Suprapubic skin (tissue), 4 donors: ENCODE data around the gene LRRC28. TPM values are rescaled to one million over a fixed set of nuclear protein-coding genes. Genes with fewer than 3 reads are reported as not detected.

Experiments used
- DNase-seq, 2 donors: peaks; one replicate each; pipeline ENCODE4 v3.0.0-alpha.2; 2019; ENCODE audit warnings: low spot score in 2 of 2
- H3K27ac ChIP-seq: fragments of 200-600 bp; sonication (generic); one replicate; pipeline ENCODE4 v1.5.1; 2019
- H3K27me3 ChIP-seq: fragments of 200-600 bp; sonication (generic); one replicate; pipeline ENCODE4 v1.5.1; 2019
- H3K36me3 ChIP-seq: fragments of 200-600 bp; sonication (generic); one replicate; pipeline ENCODE4 v1.5.1; 2019
- H3K4me1 ChIP-seq: fragments of 200-600 bp; sonication (generic); one replicate; pipeline ENCODE4 v1.5.1; 2019
- H3K4me3 ChIP-seq: fragments of 200-600 bp; sonication (generic); one replicate; pipeline ENCODE4 v1.5.1; 2019; ENCODE audit warnings: mild to moderate bottlenecking
- H3K9me3 ChIP-seq: fragments of 200-600 bp; sonication (generic); one replicate; pipeline ENCODE4 v1.5.1; 2019
- EP300 ChIP-seq: sonication (generic); formaldehyde crosslinking; IDR thresholded peaks from one replicate; pipeline ENCODE4 v1.6.1; 2017; ENCODE audit warnings: antibody characterized with exemption
- POLR2A ChIP-seq, 2 donors: fragments of 450-650 bp; IDR thresholded peaks; one replicate each; pipeline ENCODE4 v1.6.1; 2017; ENCODE audit warnings: antibody characterized with exemption in 2 of 2, mild to moderate bottlenecking in 2 of 2, moderate library complexity in 2 of 2
- POLR2AphosphoS5 ChIP-seq, 3 donors: sonication (generic); formaldehyde crosslinking; IDR thresholded peaks; one replicate each; pipeline ENCODE4 v1.6.1; 2017; ENCODE audit warnings: antibody characterized with exemption in 3 of 3
- WGBS: methylation state at CpG from one replicate; pipeline ENCODE4 v1.1.5; 2018; 5-methylcytosine and 5-hydroxymethylcytosine counted together
- total RNA-seq, 4 donors: library from RNA; depleted of rRNA; stranded (reverse); fragments of >200 nt; gene quantifications; one replicate each; pipeline ENCODE4 v1.1.0, GENCODE V29; 2016
- TF ChIP-seq, protein P1 (sequence below), 2 donors: fragments of 200-600 bp in 1 of 2; fragments of 450-650 bp in 1 of 2; sonication (generic) in 1 of 2; IDR thresholded peaks; one replicate each; pipeline ENCODE4 v1.5.1; 2016 to 2019; ENCODE audit warnings: antibody characterized with exemption in 2 of 2, mild to moderate bottlenecking in 1 of 2, moderate library complexity in 1 of 2

Gene LRRC28
- total RNA-seq, 4 donors from 2014 or later = 26.4 to 80.5 (median 36.5) TPM

DNA sequence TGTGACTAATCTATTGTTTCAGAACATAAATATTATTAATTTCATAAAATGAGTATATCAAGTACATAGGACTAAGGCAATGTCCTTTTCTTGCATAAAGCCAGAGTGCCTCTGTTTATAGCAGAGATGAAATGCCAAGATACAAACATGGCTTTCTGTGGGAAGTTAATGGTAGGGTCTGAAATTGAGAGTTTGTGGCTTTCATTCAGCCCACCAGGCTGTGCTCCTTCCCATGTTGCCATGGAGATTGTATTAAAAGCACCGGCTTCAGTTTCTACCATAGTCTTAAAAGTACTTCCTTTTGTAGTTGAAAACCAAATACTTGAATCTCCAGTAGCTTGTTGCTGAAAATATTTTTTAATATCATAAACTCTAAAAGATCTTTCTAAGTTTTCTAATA, 114.0 kb downstream of the LRRC28 start:
- 79% methylated on average over 1 of the region's 1 CpG for WGBS
- no peak for DNase-seq

DNA sequence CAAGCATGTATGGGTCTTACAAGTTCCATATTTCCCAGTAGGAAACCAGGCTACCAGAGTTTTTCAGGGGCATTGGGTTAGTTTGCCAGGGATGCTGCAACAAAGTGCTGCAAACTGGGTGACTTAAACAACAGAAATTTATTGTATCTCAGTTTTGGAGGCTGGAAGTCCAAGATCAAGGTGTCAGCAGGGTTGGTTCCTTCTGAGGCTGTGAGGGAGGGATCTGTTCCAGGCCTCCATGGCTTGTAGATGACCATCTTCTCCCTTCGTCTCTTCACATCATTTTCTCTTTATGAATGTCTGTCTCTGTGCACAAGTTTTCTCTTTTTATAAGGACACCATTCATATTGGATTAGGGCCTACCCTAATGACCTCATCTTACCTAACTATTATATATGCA, 114.7 kb downstream of the LRRC28 start:
- TF ChIP-seq, protein P1, sequence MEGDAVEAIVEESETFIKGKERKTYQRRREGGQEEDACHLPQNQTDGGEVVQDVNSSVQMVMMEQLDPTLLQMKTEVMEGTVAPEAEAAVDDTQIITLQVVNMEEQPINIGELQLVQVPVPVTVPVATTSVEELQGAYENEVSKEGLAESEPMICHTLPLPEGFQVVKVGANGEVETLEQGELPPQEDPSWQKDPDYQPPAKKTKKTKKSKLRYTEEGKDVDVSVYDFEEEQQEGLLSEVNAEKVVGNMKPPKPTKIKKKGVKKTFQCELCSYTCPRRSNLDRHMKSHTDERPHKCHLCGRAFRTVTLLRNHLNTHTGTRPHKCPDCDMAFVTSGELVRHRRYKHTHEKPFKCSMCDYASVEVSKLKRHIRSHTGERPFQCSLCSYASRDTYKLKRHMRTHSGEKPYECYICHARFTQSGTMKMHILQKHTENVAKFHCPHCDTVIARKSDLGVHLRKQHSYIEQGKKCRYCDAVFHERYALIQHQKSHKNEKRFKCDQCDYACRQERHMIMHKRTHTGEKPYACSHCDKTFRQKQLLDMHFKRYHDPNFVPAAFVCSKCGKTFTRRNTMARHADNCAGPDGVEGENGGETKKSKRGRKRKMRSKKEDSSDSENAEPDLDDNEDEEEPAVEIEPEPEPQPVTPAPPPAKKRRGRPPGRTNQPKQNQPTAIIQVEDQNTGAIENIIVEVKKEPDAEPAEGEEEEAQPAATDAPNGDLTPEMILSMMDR (IDR thresholded peaks at IDR 0.05) = no peak
- no peak for TF ChIP-seq POLR2AphosphoS5 (IDR thresholded peaks at IDR 0.05)
- no peak for TF ChIP-seq POLR2A (IDR thresholded peaks at IDR 0.05)
- no peak for TF ChIP-seq EP300
- 95% methylated on average over 1 of the region's 1 CpG for WGBS
- H3K27ac ChIP-seq = no peak overlapping the region
- H3K27me3 ChIP-seq = no peaks in the 10 kb centered on the region
- H3K9me3 ChIP-seq = no peaks in the 10 kb centered on the region
- no peak overlapping the region for H3K4me3 ChIP-seq
- no peak for DNase-seq
- H3K4me1 ChIP-seq = no peaks in the 10 kb centered on the region
- H3K36me3 ChIP-seq = peaks cover 23% of the 10 kb centered on the region

More for the DNA sequence above, 114.0 kb downstream of the LRRC28 start:
- peaks cover 23% of the 10 kb centered on the region for H3K36me3 ChIP-seq
- TF ChIP-seq POLR2A (IDR thresholded peaks at IDR 0.05) (no peak), POLR2AphosphoS5 (IDR thresholded peaks at IDR 0.05) (no peak), EP300 (no peak)
- TF ChIP-seq, protein P1 (IDR thresholded peaks at IDR 0.05) = no peak
- H3K4me3 ChIP-seq = no peak overlapping the region
- H3K27me3 ChIP-seq = no peaks in the 10 kb centered on the region
- H3K27ac ChIP-seq = no peak overlapping the region
- H3K9me3 ChIP-seq = no peaks in the 10 kb centered on the region
- no peaks in the 10 kb centered on the region for H3K4me1 ChIP-seq

DNA sequence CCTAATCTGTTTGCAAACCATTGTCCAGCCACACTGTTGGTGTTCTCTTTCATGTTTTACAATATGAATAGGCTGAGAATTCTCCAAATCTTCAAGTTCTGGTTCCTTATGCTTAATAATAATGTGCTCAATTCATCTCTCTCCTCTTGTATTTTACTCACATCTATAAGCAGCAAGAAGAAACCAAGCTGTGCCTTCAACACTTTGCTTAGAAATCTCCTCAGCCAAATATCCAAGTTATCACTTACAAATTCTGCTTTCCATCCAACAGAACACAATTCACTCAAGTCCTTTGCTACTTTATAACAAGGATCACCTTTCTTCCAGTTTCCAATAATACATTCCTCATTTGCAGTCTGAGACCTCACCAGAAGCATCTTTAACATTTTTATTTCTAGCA, 117.5 kb downstream of the LRRC28 start:
- DNase-seq = no peak
- no peaks in the 10 kb centered on the region for H3K27me3 ChIP-seq
- TF ChIP-seq POLR2AphosphoS5 (IDR thresholded peaks at IDR 0.05) (no peak), EP300 (no peak), POLR2A (IDR thresholded peaks at IDR 0.05) (no peak)
- TF ChIP-seq, protein P1 (IDR thresholded peaks at IDR 0.05) = no peak
- H3K4me1 ChIP-seq = peaks cover 2% of the 10 kb centered on the region
- no peaks in the 10 kb centered on the region for H3K9me3 ChIP-seq
- H3K4me3 ChIP-seq = no peak overlapping the region
- peaks cover 20% of the 10 kb centered on the region for H3K36me3 ChIP-seq
- H3K27ac ChIP-seq = no peak overlapping the region

DNA sequence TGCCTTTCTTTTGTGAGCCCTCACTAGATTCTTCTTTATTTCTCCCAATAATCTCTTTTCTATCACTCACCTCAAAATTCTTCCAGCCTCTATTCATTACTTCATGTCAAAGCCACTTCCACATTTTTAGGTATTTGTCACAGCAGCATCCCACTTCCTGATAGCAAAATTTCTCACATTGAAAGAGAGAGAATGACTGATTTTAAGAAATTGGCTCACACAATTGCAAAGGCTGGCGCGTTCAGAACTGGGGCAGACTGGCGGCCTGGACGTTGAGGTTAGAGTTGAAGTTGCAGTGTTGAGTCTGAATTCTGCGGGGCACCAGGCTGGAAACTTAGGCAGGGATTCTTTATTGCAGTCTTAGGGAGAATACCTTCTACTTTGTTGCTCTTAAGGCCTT, 117.9 kb downstream of the LRRC28 start:
- no peak for TF ChIP-seq POLR2A (IDR thresholded peaks at IDR 0.05)
- TF ChIP-seq, protein P1 (IDR thresholded peaks at IDR 0.05) = no peak
- TF ChIP-seq POLR2AphosphoS5 (IDR thresholded peaks at IDR 0.05) = no peak
- no peak for TF ChIP-seq EP300
- peaks cover 2% of the 10 kb centered on the region for H3K4me1 ChIP-seq
- H3K27ac ChIP-seq = no peak overlapping the region
- H3K9me3 ChIP-seq = no peaks in the 10 kb centered on the region
- H3K4me3 ChIP-seq = no peak overlapping the region
- WGBS = 98% methylated on average over 5 of the region's 5 CpGs
- no peaks in the 10 kb centered on the region for H3K27me3 ChIP-seq
- H3K36me3 ChIP-seq = peaks cover 20% of the 10 kb centered on the region
- no peak for DNase-seq

DNA sequence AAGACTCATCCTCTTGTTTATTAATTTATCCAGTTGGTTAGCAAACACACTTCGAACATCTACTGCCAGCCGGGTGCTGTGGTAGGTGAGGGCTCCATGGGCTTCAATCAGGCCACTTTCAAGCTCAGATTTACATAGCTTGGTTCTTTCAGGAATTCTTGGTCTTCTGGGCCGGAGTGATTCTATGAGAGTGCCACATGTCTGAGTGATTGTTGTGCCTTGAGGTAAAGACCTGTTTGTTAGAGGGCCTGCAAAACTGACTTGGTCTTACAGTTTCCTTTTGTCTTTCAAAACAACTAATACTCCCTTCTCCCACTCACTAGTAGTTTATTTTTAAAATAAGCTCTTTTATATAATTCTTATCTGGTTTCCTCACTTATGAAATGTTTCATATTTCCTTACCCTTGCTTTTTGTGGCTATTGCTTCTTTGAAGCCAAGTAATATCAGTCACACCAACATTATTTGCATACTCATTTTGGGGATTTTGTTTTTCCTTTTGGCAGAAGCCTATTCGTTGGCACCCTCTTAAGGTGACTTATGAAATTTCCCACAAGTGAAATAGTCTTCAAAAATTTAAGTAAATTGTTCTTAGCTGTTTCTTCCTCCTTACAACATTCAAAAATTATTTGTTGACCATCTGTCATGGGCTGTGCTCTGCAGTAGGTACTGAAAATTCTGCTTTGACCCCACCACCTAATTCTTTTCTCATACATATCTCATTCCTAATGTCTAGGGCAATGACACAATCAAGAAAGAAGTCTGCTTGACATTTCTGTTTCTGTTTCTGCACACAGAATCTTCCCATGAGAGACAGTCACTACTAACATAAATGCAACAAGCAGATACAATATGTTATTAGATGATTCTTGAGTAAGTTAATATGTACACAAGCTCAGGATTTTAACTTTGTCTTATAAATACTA, 120.2 kb downstream of the LRRC28 start:
- Histone ChIP-seq H3K27ac (no peak overlapping the region), H3K4me1 (peaks cover 2% of the 10 kb centered on the region), H3K36me3 (peaks cover 17% of the 10 kb centered on the region), H3K27me3 (no peaks in the 10 kb centered on the region), H3K4me3 (no peak overlapping the region), H3K9me3 (no peaks in the 10 kb centered on the region)
- no peak for DNase-seq
- no peak for TF ChIP-seq POLR2A (IDR thresholded peaks at IDR 0.05)
- no peak for TF ChIP-seq POLR2AphosphoS5 (IDR thresholded peaks at IDR 0.05)
- no peak for TF ChIP-seq EP300
- TF ChIP-seq, protein P1 (IDR thresholded peaks at IDR 0.05) = no peak
- 53% methylated on average over 4 of the region's 4 CpGs for WGBS
